Mammary epithelial cell (primary cell): ENCODE data around the gene CH25H.

Experiments used
- EZH2 ChIP-seq: IDR thresholded peaks from 2 replicates; pipeline ENCODE4 v1.6.1; 2012; ENCODE audit warnings: low read length, inconsistent platforms, borderline replicate concordance
- TF ChIP-seq, protein P1 (sequence below), 2 donors: IDR thresholded peaks in 1 of 2; conservative IDR thresholded peaks in 1 of 2; 2 replicates each; pipeline ENCODE4 v1.5.1; 2011 to 2012; ENCODE audit warnings: inconsistent platforms in 2 of 2, low read length in 2 of 2, mild to moderate bottlenecking in 2 of 2, control low read depth in 1 of 2, low read depth in 1 of 2; ENCODE audit not compliant: insufficient read depth in 1 of 2; ENCODE audit errors: extremely low read depth in 1 of 2

DNA sequence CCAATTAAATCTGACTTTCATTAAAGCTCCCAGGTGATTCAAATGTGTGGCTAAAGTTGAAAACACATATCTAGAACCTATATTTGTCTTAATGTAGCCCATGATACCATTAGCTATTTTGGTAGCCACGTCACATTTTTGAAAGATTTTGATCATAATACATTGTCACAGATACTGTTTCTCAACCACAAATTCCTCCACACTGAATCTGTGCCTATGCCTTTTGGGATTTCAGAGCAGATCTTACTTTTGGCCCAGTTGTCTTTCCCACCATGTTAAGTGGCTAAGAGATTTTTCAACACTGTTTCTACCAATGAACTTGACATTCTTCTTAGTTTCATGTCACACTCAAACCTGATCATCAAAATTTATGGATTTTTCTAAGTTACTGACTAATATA lies 47.4 kb downstream of the CH25H start:
- TF ChIP-seq, protein P1, sequence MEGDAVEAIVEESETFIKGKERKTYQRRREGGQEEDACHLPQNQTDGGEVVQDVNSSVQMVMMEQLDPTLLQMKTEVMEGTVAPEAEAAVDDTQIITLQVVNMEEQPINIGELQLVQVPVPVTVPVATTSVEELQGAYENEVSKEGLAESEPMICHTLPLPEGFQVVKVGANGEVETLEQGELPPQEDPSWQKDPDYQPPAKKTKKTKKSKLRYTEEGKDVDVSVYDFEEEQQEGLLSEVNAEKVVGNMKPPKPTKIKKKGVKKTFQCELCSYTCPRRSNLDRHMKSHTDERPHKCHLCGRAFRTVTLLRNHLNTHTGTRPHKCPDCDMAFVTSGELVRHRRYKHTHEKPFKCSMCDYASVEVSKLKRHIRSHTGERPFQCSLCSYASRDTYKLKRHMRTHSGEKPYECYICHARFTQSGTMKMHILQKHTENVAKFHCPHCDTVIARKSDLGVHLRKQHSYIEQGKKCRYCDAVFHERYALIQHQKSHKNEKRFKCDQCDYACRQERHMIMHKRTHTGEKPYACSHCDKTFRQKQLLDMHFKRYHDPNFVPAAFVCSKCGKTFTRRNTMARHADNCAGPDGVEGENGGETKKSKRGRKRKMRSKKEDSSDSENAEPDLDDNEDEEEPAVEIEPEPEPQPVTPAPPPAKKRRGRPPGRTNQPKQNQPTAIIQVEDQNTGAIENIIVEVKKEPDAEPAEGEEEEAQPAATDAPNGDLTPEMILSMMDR (conservative IDR thresholded peaks at IDR 0.05 in 1 of 2, IDR thresholded peaks at IDR 0.05 in 1 of 2; ENCODE audit: extremely low read depth in 1 of 2, insufficient read depth in 1 of 2, low read depth in 1 of 2, low read length in 2 of 2), result no peak
- no peak for TF ChIP-seq EZH2
